ENCODE measurements around the gene CNTNAP2.
"Not testable (repeated sequence)": the region's sequence is repeated elsewhere in the genome, so short reads cannot be mapped to it uniquely, and the experiment has no call there.

CNTNAP2 gene

DNA sequence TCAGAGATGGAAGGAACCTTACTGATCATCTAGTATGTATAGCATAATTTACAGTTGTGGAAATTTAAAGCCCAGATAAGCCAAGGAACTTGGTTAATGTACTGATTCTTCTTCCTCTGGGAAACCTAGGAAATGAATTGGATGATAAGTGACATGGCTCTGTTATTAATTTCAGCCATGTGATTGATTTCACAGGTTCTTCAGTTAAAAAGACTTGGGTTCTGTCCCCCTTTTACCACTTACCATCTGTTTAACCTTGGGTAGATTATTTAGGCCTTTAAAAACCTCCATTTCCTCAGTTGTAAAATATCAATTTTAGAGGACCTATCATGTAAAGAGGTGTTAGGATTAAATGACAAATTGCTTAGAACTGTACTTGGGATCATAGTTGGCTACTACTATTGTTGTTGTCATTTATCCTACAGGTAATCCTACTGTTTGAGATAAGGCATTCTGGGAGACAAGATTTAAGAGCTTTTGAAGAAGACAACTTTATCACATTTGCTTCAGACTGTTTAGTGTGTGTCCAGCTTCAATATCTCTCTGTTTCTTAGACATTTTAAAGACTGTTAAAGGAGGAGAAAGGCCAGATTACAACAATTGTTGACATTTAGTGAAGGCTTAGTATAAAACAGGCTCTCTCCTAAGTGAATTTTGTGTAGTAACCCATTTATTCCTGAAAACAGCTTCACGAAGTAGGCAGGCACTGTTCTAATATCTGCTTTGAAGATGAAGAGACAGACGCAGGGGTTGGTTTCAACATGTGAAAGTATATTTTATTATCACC lies 1476.9 kb downstream of the CNTNAP2 start:
- no peak for TF ChIP-seq PAX5 (IDR thresholded peaks at IDR 0.05; ENCODE audit: insufficient read depth, low read length, severe bottlenecking)
- TF ChIP-seq TAF1 (IDR thresholded peaks at IDR 0.05; ENCODE audit: low read depth, low read length): no peak
- TF ChIP-seq POLR2AphosphoS5 (IDR thresholded peaks at IDR 0.05; ENCODE audit: low read depth, low read length): no peak
- TF ChIP-seq SPI1 (IDR thresholded peaks at IDR 0.05; ENCODE audit: low read depth, low read length): no peak
- no peak for TF ChIP-seq POLR2A (IDR thresholded peaks at IDR 0.05; ENCODE audit: low read depth, low read length)
- TF ChIP-seq POU2F2 (IDR thresholded peaks at IDR 0.05; ENCODE audit: low read depth, low read length): no peak
- DNase-seq (ENCODE audit: insufficient read length, low spot score) (no peak), FAIRE-seq (no peak)

GRCh38 chr7:147595042-147595441 lies 1478.4 kb downstream of the CNTNAP2 start:
- DNase-seq (ENCODE audit: insufficient read length, low spot score): no peak
- no peak for FAIRE-seq
- no peak for TF ChIP-seq PAX5 (IDR thresholded peaks at IDR 0.05; ENCODE audit: insufficient read depth, low read length, severe bottlenecking)
- no peak for TF ChIP-seq POU2F2 (IDR thresholded peaks at IDR 0.05; ENCODE audit: low read depth, low read length)
- no peak for TF ChIP-seq TAF1 (IDR thresholded peaks at IDR 0.05; ENCODE audit: low read depth, low read length)
- no peak for TF ChIP-seq POLR2A (IDR thresholded peaks at IDR 0.05; ENCODE audit: low read depth, low read length)
- TF ChIP-seq SPI1 (IDR thresholded peaks at IDR 0.05; ENCODE audit: low read depth, low read length): no peak
- TF ChIP-seq POLR2AphosphoS5 (IDR thresholded peaks at IDR 0.05; ENCODE audit: low read depth, low read length): no peak

- DNase-seq (ENCODE audit: insufficient read length, low spot score); FAIRE-seq: not testable (repeated sequence)
Observed at GRCh38 chr7:147598687-147599086, 1482.1 kb downstream of the CNTNAP2 start.

- TF ChIP-seq POLR2AphosphoS5 (IDR thresholded peaks at IDR 0.05; ENCODE audit: low read depth, low read length) (no peak), TAF1 (IDR thresholded peaks at IDR 0.05; ENCODE audit: low read depth, low read length) (no peak), SPI1 (IDR thresholded peaks at IDR 0.05; ENCODE audit: low read depth, low read length) (no peak), POLR2A (IDR thresholded peaks at IDR 0.05; ENCODE audit: low read depth, low read length) (no peak), PAX5 (IDR thresholded peaks at IDR 0.05; ENCODE audit: insufficient read depth, low read length, severe bottlenecking) (no peak), POU2F2 (IDR thresholded peaks at IDR 0.05; ENCODE audit: low read depth, low read length) (no peak)
- no peak for DNase-seq (ENCODE audit: insufficient read length, low spot score)
- FAIRE-seq: no peak
Observed at GRCh38 chr7:147605323-147605722, 1488.7 kb downstream of the CNTNAP2 start.

GRCh38 chr7:147607157-147607800 lies 1490.7 kb downstream of the CNTNAP2 start:
- TF ChIP-seq POU2F2 (IDR thresholded peaks at IDR 0.05; ENCODE audit: low read depth, low read length) (no peak), POLR2A (IDR thresholded peaks at IDR 0.05; ENCODE audit: low read depth, low read length) (no peak), POLR2AphosphoS5 (IDR thresholded peaks at IDR 0.05; ENCODE audit: low read depth, low read length) (no peak), PAX5 (IDR thresholded peaks at IDR 0.05; ENCODE audit: insufficient read depth, low read length, severe bottlenecking) (no peak), SPI1 (IDR thresholded peaks at IDR 0.05; ENCODE audit: low read depth, low read length) (no peak), TAF1 (IDR thresholded peaks at IDR 0.05; ENCODE audit: low read depth, low read length) (no peak)
- DNase-seq (ENCODE audit: insufficient read length, low spot score) (no peak), FAIRE-seq (no peak)

GRCh38 chr7:147611431-147611830 lies 1494.8 kb downstream of the CNTNAP2 start:
- no peak for TF ChIP-seq PAX5 (IDR thresholded peaks at IDR 0.05; ENCODE audit: insufficient read depth, low read length, severe bottlenecking)
- no peak for TF ChIP-seq TAF1 (IDR thresholded peaks at IDR 0.05; ENCODE audit: low read depth, low read length)
- no peak for TF ChIP-seq POU2F2 (IDR thresholded peaks at IDR 0.05; ENCODE audit: low read depth, low read length)
- TF ChIP-seq POLR2AphosphoS5 (IDR thresholded peaks at IDR 0.05; ENCODE audit: low read depth, low read length): no peak
- no peak for TF ChIP-seq POLR2A (IDR thresholded peaks at IDR 0.05; ENCODE audit: low read depth, low read length)
- no peak for TF ChIP-seq SPI1 (IDR thresholded peaks at IDR 0.05; ENCODE audit: low read depth, low read length)
- FAIRE-seq (no peak), DNase-seq (ENCODE audit: insufficient read length, low spot score) (no peak)

DNA sequence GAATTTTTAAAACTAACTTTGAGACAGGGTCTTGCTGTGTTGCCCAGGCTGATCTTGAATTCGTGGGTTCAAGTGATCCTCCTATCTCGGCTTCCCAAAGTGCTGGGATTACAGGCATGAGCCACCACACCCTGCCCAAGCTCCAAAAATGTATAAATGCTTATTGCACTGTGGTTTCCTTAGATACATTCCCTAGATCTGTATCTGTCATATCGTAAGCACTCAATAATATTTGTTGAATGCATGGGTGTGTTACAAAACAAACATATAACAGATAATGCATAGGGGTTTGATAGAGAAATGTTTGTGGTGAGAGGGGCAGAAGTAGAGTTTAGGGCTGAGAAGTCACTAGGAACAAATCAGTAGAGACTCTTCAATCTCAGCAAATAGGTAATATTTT lies 1518.7 kb downstream of the CNTNAP2 start:
- no peak for TF ChIP-seq SPI1 (IDR thresholded peaks at IDR 0.05; ENCODE audit: low read depth, low read length)
- no peak for TF ChIP-seq POU2F2 (IDR thresholded peaks at IDR 0.05; ENCODE audit: low read depth, low read length)
- FAIRE-seq (no peak), DNase-seq (ENCODE audit: insufficient read length, low spot score) (no peak)

DNA sequence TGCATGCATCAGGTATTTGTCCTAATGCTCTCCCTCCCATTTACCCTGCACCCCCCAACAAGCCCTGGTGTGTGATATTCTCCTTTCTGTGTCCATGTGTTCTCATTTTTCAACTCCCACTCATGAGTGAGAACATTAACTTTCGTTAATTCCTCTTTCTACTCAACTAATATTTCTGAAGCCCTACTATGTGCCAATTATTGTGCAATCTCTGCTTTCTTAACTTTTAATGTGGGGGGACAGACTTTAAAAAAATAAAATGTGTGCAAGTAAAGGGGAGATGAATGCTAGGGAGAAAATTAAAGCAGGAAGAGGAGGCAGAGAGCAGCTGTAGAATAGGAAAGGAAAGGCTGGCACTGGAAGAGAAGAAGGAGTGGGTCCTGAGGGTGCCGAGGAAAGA lies 1520.0 kb downstream of the CNTNAP2 start:
- TF ChIP-seq TAF1 (IDR thresholded peaks at IDR 0.05; ENCODE audit: low read depth, low read length): no peak
- TF ChIP-seq POLR2A (IDR thresholded peaks at IDR 0.05; ENCODE audit: low read depth, low read length): no peak
- TF ChIP-seq SPI1 (IDR thresholded peaks at IDR 0.05; ENCODE audit: low read depth, low read length): no peak
- TF ChIP-seq POLR2AphosphoS5 (IDR thresholded peaks at IDR 0.05; ENCODE audit: low read depth, low read length): no peak
- TF ChIP-seq POU2F2 (IDR thresholded peaks at IDR 0.05; ENCODE audit: low read depth, low read length): no peak
- no peak for TF ChIP-seq PAX5 (IDR thresholded peaks at IDR 0.05; ENCODE audit: insufficient read depth, low read length, severe bottlenecking)
- FAIRE-seq: no peak
- DNase-seq (ENCODE audit: insufficient read length, low spot score): no peak

GRCh38 chr7:147638566-147638965 lies 1522.0 kb downstream of the CNTNAP2 start:
- FAIRE-seq (no peak), DNase-seq (ENCODE audit: insufficient read length, low spot score) (no peak)
- no peak for TF ChIP-seq POU2F2 (IDR thresholded peaks at IDR 0.05; ENCODE audit: low read depth, low read length)
- no peak for TF ChIP-seq POLR2AphosphoS5 (IDR thresholded peaks at IDR 0.05; ENCODE audit: low read depth, low read length)
- TF ChIP-seq POLR2A (IDR thresholded peaks at IDR 0.05; ENCODE audit: low read depth, low read length): no peak
- TF ChIP-seq TAF1 (IDR thresholded peaks at IDR 0.05; ENCODE audit: low read depth, low read length): no peak
- no peak for TF ChIP-seq PAX5 (IDR thresholded peaks at IDR 0.05; ENCODE audit: insufficient read depth, low read length, severe bottlenecking)
- TF ChIP-seq SPI1 (IDR thresholded peaks at IDR 0.05; ENCODE audit: low read depth, low read length): no peak

- FAIRE-seq (no peak), DNase-seq (ENCODE audit: insufficient read length, low spot score) (no peak)
- TF ChIP-seq TAF1 (IDR thresholded peaks at IDR 0.05; ENCODE audit: low read depth, low read length) (no peak), POLR2AphosphoS5 (IDR thresholded peaks at IDR 0.05; ENCODE audit: low read depth, low read length) (no peak), POLR2A (IDR thresholded peaks at IDR 0.05; ENCODE audit: low read depth, low read length) (no peak), POU2F2 (IDR thresholded peaks at IDR 0.05; ENCODE audit: low read depth, low read length) (no peak), PAX5 (IDR thresholded peaks at IDR 0.05; ENCODE audit: insufficient read depth, low read length, severe bottlenecking) (no peak), SPI1 (IDR thresholded peaks at IDR 0.05; ENCODE audit: low read depth, low read length) (no peak)
Observed at GRCh38 chr7:147639037-147639436, 1522.4 kb downstream of the CNTNAP2 start.
